Thyroid gland (tissue), 4 donors: ENCODE measurements around the gene PIP. TPM values are rescaled to one million over a fixed set of nuclear protein-coding genes. Genes with fewer than 3 reads are reported as not detected.
"Not testable (repeated sequence)": the region's sequence is repeated elsewhere in the genome, so short reads cannot be mapped to it uniquely, and the experiment has no call there.

Experiments used
- DNase-seq, 2 donors: peaks; one replicate each; pipeline ENCODE4 v3.0.0-alpha.2; 2019
- H3K27ac ChIP-seq, 3 donors: fragments of 200-600 bp; sonication (generic); 1 replicate in 2 of 3; 2 replicates in 1 of 3; pipeline ENCODE4 v1.5.1; 2016 to 2019; ENCODE audit warnings: mild to moderate bottlenecking in 1 of 3, moderate library complexity in 1 of 3
- H3K27me3 ChIP-seq: fragments of 200-600 bp; sonication (generic); one replicate; pipeline ENCODE4 v1.5.1; 2019
- H3K36me3 ChIP-seq, 2 donors: fragments of 200-600 bp; sonication (generic); one replicate each; pipeline ENCODE4 v1.5.1; 2016 to 2019
- H3K4me1 ChIP-seq, 2 donors: fragments of 200-600 bp; sonication (generic); one replicate each; pipeline ENCODE4 v1.5.1; 2017 to 2019
- H3K4me3 ChIP-seq, 3 donors: fragments of 200-600 bp; sonication (generic); replicated peaks in 1 of 3; 1 replicate in 2 of 3; 2 replicates in 1 of 3; pipeline ENCODE4 v1.5.1; 2016; ENCODE audit warnings: mild to moderate bottlenecking in 1 of 3
- H3K9me3 ChIP-seq: fragments of 200-600 bp; sonication (generic); one replicate; pipeline ENCODE4 v1.5.1; 2017
- CTCF ChIP-seq, 6 experiments: fragments of 200-600 bp in 3 of 6; fragments of 450-650 bp in 3 of 6; sonication (generic) in 3 of 6; IDR thresholded peaks; one replicate each; pipeline ENCODE4 v1.5.1; 2016 to 2019; ENCODE audit warnings: antibody characterized with exemption in 6 of 6, mild to moderate bottlenecking in 2 of 6, inconsistent platforms in 1 of 6, moderate library complexity in 1 of 6
- POLR2A ChIP-seq, 2 donors: fragments of 450-650 bp; IDR thresholded peaks; one replicate each; pipeline ENCODE4 v1.6.1; 2017; ENCODE audit warnings: antibody characterized with exemption in 2 of 2, mild to moderate bottlenecking in 2 of 2, moderate library complexity in 1 of 2
- WGBS, 2 donors: methylation state at CpG; one replicate each; pipeline ENCODE4 v1.1.5; 2017; 5-methylcytosine and 5-hydroxymethylcytosine counted together
- intact Hi-C: fragments of 100-400 bp; cut with DNase I; formaldehyde crosslinking; loops from one replicate; pipeline ENCODE4 v1.15.1; 2023
- total RNA-seq, 4 donors: library from RNA; depleted of rRNA; stranded (reverse); fragments of >200 nt; gene quantifications; one replicate each; pipeline ENCODE4 v1.2.3, GENCODE V29; 2016

Gene PIP
- total RNA-seq, 4 donors from 2014 or later = not detected

- H3K36me3 ChIP-seq = no peaks in the 10 kb centered on the region
- no peak overlapping the region for H3K27ac ChIP-seq
- H3K27me3 ChIP-seq = no peaks in the 10 kb centered on the region
- intact Hi-C loops = no loop called here
- DNase-seq = no peak
- no peak overlapping the region for H3K4me3 ChIP-seq
- no peak for TF ChIP-seq POLR2A (IDR thresholded peaks at IDR 0.05)
- TF ChIP-seq CTCF (IDR thresholded peaks at IDR 0.05) = no peak
- H3K4me1 ChIP-seq = no peaks in the 10 kb centered on the region
- H3K9me3 ChIP-seq = no peaks in the 10 kb centered on the region
Observed at GRCh38 chr7:143104759-143105158, 27.1 kb upstream of the PIP start.

GRCh38 chr7:143108019-143108418 lies 23.9 kb upstream of the PIP start:
- intact Hi-C loops, H3K9me3 ChIP-seq, H3K27ac ChIP-seq, H3K36me3 ChIP-seq, H3K4me1 ChIP-seq, H3K27me3 ChIP-seq, H3K4me3 ChIP-seq: not testable (repeated sequence)
- peak in 1 of 2 donors; percentile 8 for DNase-seq
- WGBS, 2 donors = 63 to 68% methylated on average over 3 of the region's 3 CpGs

GRCh38 chr7:143117395-143117794 lies 14.5 kb upstream of the PIP start:
- DNase-seq = no peak
- no peak overlapping the region for H3K4me3 ChIP-seq
- intact Hi-C loops = no loop called here
- 86 to 97% methylated on average over 3 of the region's 3 CpGs for WGBS, 2 donors
- H3K27me3 ChIP-seq = no peaks in the 10 kb centered on the region
- H3K4me1 ChIP-seq = no peaks in the 10 kb centered on the region
- no peaks in the 10 kb centered on the region for H3K36me3 ChIP-seq
- TF ChIP-seq CTCF (IDR thresholded peaks at IDR 0.05) = no peak
- H3K27ac ChIP-seq = no peak overlapping the region
- H3K9me3 ChIP-seq = no peaks in the 10 kb centered on the region

- Histone ChIP-seq H3K36me3 (no peaks in the 10 kb centered on the region), H3K4me1 (no peaks in the 10 kb centered on the region), H3K9me3 (no peaks in the 10 kb centered on the region), H3K27ac (no peak overlapping the region), H3K4me3 (no peak overlapping the region), H3K27me3 (no peaks in the 10 kb centered on the region)
- intact Hi-C loops = no loop called here
- WGBS, 2 donors = 79 to 86% methylated on average over 3 of the region's 3 CpGs
- DNase-seq = no peak
- TF ChIP-seq CTCF (IDR thresholded peaks at IDR 0.05) = no peak
- TF ChIP-seq POLR2A (IDR thresholded peaks at IDR 0.05) = no peak
Observed at GRCh38 chr7:143120691-143121405, 11.0 kb upstream of the PIP start.

- H3K4me3 ChIP-seq, H3K27me3 ChIP-seq, DNase-seq, H3K36me3 ChIP-seq, H3K27ac ChIP-seq, intact Hi-C loops, H3K4me1 ChIP-seq, H3K9me3 ChIP-seq: not testable (repeated sequence)
- 94 to 95% methylated on average over 9 of the region's 9 CpGs for WGBS, 2 donors
Observed at GRCh38 chr7:143123326-143123725, 8.6 kb upstream of the PIP start.

- Histone ChIP-seq H3K4me1 (peaks cover 0 to 8% of the 10 kb centered on the region in 2 donors), H3K4me3 (no peak overlapping the region), H3K36me3 (no peaks in the 10 kb centered on the region), H3K9me3 (no peaks in the 10 kb centered on the region), H3K27me3 (no peaks in the 10 kb centered on the region), H3K27ac (no peak overlapping the region)
- DNase-seq = no peak
- no peak for TF ChIP-seq CTCF (IDR thresholded peaks at IDR 0.05)
- no peak for TF ChIP-seq POLR2A (IDR thresholded peaks at IDR 0.05)
- intact Hi-C loops = no loop called here
- WGBS, 2 donors = 71 to 75% methylated on average over 1 of the region's 1 CpG
Observed at GRCh38 chr7:143126146-143126545, 5.7 kb upstream of the PIP start.
